Right atrium auricular region (tissue), 2 donors: Measurements from ENCODE around the gene CDKAL1. TPM values are rescaled to one million over a fixed set of nuclear protein-coding genes. Genes with fewer than 3 reads are reported as not detected.
A peak's percentile ranks its signal among the peaks of the same experiment; 100 is the strongest.

ENCODE experiments used
- DNase-seq: peaks from one replicate; pipeline ENCODE4 v3.0.0-alpha.2; 2019; ENCODE audit warnings: low spot score
- H3K27ac ChIP-seq, 2 donors: fragments of 200-600 bp; sonication (generic); 1 replicate in 1 of 2; 2 replicates in 1 of 2; pipeline ENCODE4 v1.5.1; 2016 to 2019
- H3K27me3 ChIP-seq, 2 donors: fragments of 200-600 bp; sonication (generic); one replicate each; pipeline versions ENCODE4 v1.5.1 to v1.6.0; 2017 to 2019
- H3K36me3 ChIP-seq: fragments of 200-600 bp; sonication (generic); one replicate; pipeline ENCODE4 v1.5.1; 2016
- H3K4me1 ChIP-seq, 2 donors: fragments of 200-600 bp; sonication (generic); one replicate each; pipeline versions ENCODE4 v1.5.1 to v1.6.0; 2017 to 2019
- H3K4me3 ChIP-seq, 2 donors: fragments of 200-600 bp; sonication (generic); 1 replicate in 1 of 2; 2 replicates in 1 of 2; pipeline ENCODE4 v1.5.1; 2017 to 2019; ENCODE audit warnings: mild to moderate bottlenecking in 1 of 2, moderate library complexity in 1 of 2
- H3K9me3 ChIP-seq, 2 donors: fragments of 200-600 bp; sonication (generic); one replicate each; pipeline ENCODE4 v1.5.1; 2019
- CTCF ChIP-seq, 2 donors: fragments of 200-600 bp; sonication (generic); IDR thresholded peaks; one replicate each; pipeline ENCODE4 v1.5.1; 2019; ENCODE audit warnings: antibody characterized with exemption in 2 of 2
- total RNA-seq, 2 donors: library from RNA; depleted of rRNA; stranded (reverse); fragments of >200 nt; gene quantifications; one replicate each; pipeline ENCODE4 v1.1.0, GENCODE V29; 2016

Gene CDKAL1
- total RNA-seq, 2 donors from 2014 or later: 8.8 to 10.5 TPM

DNA sequence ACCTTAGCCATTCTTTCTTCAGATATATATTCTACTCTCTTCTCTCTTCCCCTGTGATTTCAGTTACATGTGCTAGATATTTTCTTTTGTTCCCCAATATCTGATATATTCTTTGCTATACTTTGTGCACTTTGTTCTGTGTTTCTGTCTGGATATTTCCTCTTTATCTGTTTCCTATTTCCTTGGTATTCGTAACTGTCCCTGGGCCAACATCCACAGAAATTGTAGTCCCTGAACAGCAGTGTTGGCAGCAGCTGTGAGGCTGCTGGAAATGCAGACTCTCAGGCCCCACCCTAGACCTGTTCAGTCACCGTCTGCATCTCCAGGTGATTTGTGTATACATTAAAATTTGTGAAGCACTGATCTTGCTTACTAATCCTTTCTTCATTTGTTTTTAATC lies 536.4 kb downstream of the CDKAL1 start:
- no peak for DNase-seq

DNA sequence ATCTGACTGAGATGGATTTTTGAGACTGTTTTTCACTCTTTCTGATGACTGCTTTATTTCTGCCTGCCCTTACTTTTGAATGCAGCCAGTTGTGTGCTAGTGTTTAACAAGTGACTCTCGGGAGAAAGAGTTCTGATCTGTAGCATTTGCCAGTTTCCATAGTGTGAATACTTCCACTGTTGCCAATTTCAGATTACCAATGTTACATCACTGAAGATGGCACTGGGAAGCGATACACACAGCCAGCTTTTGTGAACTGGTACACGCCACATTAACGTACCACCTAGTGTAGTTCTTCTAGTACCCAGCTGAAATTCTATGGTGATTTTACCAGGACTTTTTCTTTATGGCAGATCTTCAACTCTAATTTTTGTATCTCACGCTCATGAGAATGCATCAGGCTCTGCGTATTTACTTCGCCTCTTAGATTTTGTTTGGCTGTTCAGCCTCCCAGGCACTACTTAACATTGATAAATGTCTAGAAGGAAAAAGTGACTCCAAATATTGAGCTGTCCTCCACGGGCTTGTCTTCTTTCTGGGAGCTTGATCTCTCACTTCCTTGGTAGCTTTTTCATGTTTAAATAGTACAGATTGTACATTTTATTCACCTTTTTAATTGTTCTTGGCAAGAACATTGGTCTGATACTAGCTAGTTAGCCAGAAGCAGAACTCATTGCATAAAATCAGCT lies 537.7 kb downstream of the CDKAL1 start:
- DNase-seq: no peak
- H3K4me3 ChIP-seq: no peak overlapping the region
- no peak for TF ChIP-seq CTCF (IDR thresholded peaks at IDR 0.05)
- H3K9me3 ChIP-seq: peaks cover 0 to 13% of the 10 kb centered on the region in 2 donors
- H3K27ac ChIP-seq: peak overlapping the region; percentile 39 to 58
- no peaks in the 10 kb centered on the region for H3K36me3 ChIP-seq
- H3K4me1 ChIP-seq: no peaks in the 10 kb centered on the region
- no peaks in the 10 kb centered on the region for H3K27me3 ChIP-seq

More for the DNA sequence above, 536.4 kb downstream of the CDKAL1 start:
- Histone ChIP-seq H3K36me3 (no peaks in the 10 kb centered on the region), H3K4me1 (no peaks in the 10 kb centered on the region), H3K9me3 (peaks cover 0 to 13% of the 10 kb centered on the region in 2 donors), H3K27me3 (no peaks in the 10 kb centered on the region), H3K27ac (no peak overlapping the region), H3K4me3 (no peak overlapping the region)
- TF ChIP-seq CTCF (IDR thresholded peaks at IDR 0.05): no peak

GRCh38 chr6:21073318-21073839 lies 539.1 kb downstream of the CDKAL1 start:
- TF ChIP-seq CTCF (IDR thresholded peaks at IDR 0.05): no peak
- Histone ChIP-seq H3K27ac (no peak overlapping the region), H3K4me3 (no peak overlapping the region)

GRCh38 chr6:21074484-21074883 lies 540.2 kb downstream of the CDKAL1 start:
- Histone ChIP-seq H3K4me1 (no peaks in the 10 kb centered on the region), H3K27me3 (no peaks in the 10 kb centered on the region), H3K27ac (no peak overlapping the region), H3K36me3 (no peaks in the 10 kb centered on the region), H3K9me3 (peaks cover 0 to 13% of the 10 kb centered on the region in 2 donors), H3K4me3 (no peak overlapping the region)
- TF ChIP-seq CTCF (IDR thresholded peaks at IDR 0.05): no peak
- no peak for DNase-seq

More at GRCh38 chr6:21073318-21073839, 539.1 kb downstream of the CDKAL1 start:
- no peaks in the 10 kb centered on the region for H3K4me1 ChIP-seq
- no peaks in the 10 kb centered on the region for H3K27me3 ChIP-seq
- H3K9me3 ChIP-seq: peaks cover 0 to 13% of the 10 kb centered on the region in 2 donors
- H3K36me3 ChIP-seq: no peaks in the 10 kb centered on the region
- DNase-seq: no peak

- Histone ChIP-seq H3K36me3 (no peaks in the 10 kb centered on the region), H3K27ac (no peak overlapping the region), H3K27me3 (no peaks in the 10 kb centered on the region), H3K4me3 (no peak overlapping the region), H3K4me1 (no peaks in the 10 kb centered on the region), H3K9me3 (peaks cover 0 to 13% of the 10 kb centered on the region in 2 donors)
- TF ChIP-seq CTCF (IDR thresholded peaks at IDR 0.05): no peak
- no peak for DNase-seq
These were observed 541.7 kb downstream of the CDKAL1 start for GRCh38 chr6:21075986-21076385.
